DMS79 (cell line): ENCODE results near the gene FNDC3B.
A peak's percentile ranks its signal among the peaks of the same experiment; 100 is the strongest.
"Not testable (repeated sequence)": the region's sequence is repeated elsewhere in the genome, so short reads cannot be mapped to it uniquely, and the experiment has no call there.

Experiments
- DNase-seq: peaks from one replicate; lab custom pipeline; 2025; lab: John Stamatoyannopoulos, UW

FNDC3B gene

GRCh38 chr3:172039436-172040077 lies at the start of gene FNDC3B:
TSS of gene FNDC3B (plus strand) at chr3:172039578. CDS start at chr3:172112480, 72,902 bp downstream.
- peak; percentile 84 for DNase-seq

DNA sequence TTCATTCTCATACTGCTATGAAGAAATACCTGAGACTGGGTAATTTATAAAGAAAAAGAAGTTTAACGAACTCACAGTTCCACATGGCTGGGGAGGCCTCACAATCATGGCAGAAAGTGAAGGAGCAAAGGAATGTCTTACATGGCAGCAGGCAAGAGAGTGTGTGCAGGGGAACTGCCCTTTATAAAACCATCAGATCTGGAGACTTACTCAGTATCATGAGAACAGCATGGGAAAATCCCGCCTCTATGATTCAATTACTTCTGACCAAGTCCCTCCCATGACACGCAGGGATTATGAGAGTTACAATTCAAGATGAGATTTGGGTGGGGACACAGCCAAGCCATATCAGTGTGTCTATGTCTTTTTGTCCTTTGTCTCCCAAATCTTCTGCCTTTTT lies 49.1 kb upstream of the FNDC3B start:
- not testable (repeated sequence) for DNase-seq

DNA sequence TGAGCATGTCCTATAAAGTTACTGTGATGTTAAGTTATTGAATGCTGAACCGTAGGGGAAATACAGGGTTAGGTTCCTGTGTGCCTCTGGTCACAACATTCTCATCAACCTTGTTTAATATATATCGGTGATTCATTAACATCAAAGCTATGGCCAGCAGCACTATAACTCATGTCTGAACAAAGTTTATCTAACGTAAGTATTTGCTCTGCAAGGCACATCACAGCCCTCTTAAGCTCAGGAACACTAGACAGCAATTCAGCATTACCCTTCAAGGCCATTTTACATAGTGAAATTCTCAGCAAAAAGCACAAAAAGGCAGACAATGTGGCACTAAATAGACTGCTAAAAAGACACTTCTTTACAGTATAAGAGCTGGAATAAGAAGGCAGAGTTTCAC lies 48.2 kb upstream of the FNDC3B start:
- no peak for DNase-seq

DNA sequence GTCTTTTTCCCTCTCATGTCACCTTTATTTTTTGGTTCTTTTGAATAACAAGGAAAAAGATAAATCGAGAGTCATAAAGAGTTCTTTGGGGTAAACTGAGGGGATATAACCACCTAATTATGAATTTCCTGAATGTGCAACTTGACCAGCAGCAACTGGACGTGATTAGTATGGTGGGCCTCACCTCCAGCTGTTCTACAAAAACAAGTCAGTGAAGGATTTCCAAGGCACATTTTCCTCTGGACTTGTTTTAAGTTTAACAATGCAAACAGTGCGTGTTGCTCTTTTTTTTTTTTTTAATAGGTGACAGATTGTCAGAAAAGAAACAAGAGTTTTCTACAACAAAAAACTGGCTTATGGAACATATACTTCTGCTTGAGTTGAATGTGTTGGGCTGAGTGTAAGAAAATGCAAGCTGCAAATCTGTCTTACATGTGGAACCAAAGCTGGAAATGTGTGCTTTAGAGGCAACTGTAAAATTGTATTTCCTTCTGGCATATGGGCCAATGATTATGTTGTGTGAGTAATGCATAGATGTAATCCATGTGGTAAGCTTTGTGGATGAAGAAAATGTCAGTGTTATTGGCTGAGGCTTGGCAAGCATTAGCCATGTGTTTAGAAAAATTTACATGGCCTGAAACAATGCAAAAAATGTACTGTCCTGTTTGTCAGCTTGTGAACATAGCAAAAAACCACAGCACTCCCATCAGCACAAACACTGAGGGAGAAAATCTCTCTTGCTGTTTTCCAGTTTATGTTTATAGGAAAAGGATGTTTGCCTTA lies 44.5 kb upstream of the FNDC3B start:
- DNase-seq: no peak

GRCh38 chr3:171995486-171995885 lies 43.9 kb upstream of the FNDC3B start:
- no peak for DNase-seq

DNA sequence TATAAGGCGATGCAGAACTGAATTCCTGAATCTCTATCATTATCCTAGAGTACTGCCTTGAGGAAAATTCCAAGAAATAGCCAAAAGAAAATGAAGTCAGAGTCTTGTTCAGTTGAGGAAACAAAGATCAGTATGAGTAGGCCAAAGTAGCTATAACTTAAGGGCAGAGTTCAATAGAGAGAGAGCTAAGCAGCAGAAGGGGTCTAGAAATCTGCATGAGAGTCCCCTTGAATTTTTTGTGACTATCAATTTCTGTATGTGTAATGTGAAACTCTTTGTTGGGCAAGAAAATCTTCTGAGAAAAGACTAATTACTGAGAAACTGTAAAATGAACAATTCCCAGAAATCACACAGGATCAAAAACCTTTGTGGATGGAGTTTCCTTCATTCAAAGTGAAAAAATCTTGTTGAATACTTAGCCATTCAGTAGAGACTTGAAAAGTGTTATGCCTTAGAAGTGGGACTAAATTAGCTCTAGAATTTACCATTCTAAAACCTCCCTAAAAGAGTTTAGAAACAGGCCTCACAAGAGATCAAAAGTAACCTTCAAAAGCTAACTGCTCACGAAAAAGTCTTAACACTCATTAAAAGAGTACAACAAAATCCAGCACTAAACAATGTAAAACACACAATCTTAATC lies 43.1 kb upstream of the FNDC3B start:
- DNase-seq: no peak

GRCh38 chr3:171998731-171999130 lies 40.6 kb upstream of the FNDC3B start:
- not testable (repeated sequence) for DNase-seq

DNA sequence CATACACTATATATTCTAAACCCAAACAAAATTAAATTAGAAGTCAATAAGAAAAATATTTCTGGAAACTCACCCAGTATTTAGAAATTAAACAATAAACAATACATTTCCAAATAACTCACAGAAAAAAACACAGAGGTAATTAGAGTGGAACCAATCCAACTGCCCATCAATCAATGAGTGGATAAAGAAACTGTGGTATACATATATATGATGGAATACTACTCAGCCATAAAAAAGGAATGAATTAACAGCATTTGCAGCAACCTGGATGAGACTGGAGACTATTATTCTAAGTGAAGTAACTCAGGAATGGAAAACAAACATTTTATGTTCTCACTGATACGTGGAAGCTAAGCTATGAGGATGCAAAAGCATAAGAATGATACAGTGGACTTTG lies 37.8 kb upstream of the FNDC3B start:
- not testable (repeated sequence) for DNase-seq

GRCh38 chr3:172002512-172003078 lies 36.8 kb upstream of the FNDC3B start:
- DNase-seq: no peak

DNA sequence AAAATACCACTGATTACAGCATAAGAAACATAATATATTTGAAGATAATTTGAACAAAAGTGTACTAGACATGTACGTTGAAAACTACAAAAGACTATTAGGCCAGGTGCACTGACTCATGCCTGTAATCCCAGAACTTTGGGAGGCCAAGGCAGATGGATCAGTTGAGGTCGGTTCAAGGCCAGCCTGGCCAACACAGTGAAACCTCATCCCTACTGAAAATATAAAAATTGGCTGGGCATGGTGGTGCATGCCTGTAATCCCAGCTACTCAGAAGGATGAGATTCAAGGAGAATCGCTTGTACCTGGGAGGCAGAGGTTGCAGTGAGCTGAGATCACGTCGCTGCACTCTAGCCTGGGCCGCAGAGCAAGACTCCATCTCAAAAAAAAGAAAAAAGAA lies 36.2 kb upstream of the FNDC3B start:
- no peak for DNase-seq

DNA sequence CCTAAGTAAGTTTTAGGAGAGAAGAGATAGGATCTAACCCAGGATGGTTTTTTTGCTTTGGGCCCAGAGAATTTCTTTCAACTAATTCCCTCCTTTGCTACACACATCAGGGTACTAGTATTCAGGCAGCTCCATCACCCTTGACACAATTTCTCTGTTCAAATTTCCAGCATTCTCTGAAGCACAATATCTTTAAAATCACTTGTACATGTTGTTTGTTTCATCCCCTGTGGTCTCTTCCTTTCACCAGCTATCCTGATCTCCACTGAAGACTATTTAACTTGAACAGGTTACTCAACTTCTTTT lies 32.4 kb upstream of the FNDC3B start:
- no peak for DNase-seq

DNA sequence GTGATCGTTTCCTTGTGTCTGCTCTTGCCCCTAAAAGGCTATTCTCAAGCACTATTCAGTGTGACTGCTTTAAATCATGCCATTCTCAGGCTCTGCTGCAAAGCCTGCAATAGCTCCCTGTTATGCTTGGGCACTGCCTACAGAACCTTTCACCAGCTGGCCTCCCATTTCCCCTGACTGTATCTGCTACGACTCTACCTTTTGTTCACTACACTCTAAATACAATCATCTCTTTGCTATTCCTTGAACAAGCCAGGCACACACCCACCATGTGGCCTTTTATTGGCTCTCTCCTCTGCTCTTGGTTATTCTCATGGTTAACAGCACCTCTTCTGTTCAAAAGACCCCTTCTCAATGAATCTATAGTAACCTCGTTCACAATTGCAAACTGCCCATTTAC lies 29.6 kb upstream of the FNDC3B start:
- DNase-seq: no peak

DNA sequence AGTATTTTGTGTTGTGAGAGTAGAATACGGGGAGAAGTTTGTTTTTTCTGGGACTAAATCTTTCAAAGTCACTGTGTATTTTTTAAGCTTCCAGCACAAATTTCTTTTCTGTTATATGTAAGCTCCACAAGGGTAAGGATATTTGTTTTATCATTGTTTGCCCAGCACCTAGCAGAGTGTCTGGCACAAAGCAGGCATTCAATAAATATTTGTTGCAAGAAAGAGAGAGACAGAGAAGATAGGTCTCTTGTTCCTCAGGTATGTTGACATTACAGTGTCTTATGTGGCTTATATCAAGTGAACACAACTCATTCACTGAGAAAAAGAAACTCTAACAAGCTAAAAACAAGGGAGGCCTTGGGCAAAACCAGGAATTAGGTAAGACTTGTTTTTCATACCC lies 26.6 kb upstream of the FNDC3B start:
- no peak for DNase-seq

- DNase-seq: no peak
These were observed 25.2 kb upstream of the FNDC3B start for GRCh38 chr3:172014145-172014544.

- no peak for DNase-seq
These were observed 21.0 kb upstream of the FNDC3B start for GRCh38 chr3:172018364-172018763.

DNA sequence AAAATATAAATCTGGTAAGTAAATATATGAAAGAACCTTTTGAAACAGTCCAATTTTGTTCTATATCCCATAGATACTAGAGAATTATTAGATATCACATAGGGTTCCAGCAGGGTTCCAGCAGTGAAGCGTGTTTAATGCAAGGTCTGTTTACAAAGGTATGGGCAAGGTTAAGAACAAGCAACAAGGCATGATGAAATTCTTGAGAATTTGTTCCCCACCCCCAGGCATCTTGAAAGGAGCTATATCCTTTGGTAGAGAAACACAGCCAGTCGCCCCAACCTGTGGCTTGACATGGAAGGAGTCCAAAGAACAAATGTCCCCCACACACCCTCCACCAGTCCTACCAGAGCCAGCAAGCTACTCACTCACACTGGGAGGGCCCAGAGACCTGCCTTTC lies 18.6 kb upstream of the FNDC3B start:
- no peak for DNase-seq

GRCh38 chr3:172021164-172021563 lies 18.2 kb upstream of the FNDC3B start:
- no peak for DNase-seq

DNA sequence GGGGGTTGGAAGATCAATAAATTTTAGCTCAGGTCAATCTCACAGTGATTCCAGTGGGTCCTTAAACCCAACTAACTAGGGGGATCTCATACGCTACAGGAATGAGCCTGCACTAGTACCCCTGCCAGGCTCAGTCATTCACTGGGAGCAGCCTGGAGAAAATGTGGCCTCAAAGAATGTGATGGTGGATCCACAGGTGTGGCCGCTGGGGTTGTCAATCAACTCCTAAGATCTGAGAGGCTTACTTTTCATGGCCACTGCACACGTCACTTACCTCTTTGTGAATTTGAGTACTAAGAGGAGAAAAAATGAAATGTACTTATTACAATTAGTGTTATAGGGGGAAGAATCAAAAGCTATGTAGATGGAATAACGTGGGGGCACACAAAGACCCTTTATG lies 17.5 kb upstream of the FNDC3B start:
- no peak for DNase-seq

GRCh38 chr3:172023915-172024314 lies 15.5 kb upstream of the FNDC3B start:
- DNase-seq: no peak

GRCh38 chr3:172024679-172025078 lies 14.7 kb upstream of the FNDC3B start:
- no peak for DNase-seq

- no peak for DNase-seq
These were observed 9.8 kb upstream of the FNDC3B start for GRCh38 chr3:172029425-172030098.

DNA sequence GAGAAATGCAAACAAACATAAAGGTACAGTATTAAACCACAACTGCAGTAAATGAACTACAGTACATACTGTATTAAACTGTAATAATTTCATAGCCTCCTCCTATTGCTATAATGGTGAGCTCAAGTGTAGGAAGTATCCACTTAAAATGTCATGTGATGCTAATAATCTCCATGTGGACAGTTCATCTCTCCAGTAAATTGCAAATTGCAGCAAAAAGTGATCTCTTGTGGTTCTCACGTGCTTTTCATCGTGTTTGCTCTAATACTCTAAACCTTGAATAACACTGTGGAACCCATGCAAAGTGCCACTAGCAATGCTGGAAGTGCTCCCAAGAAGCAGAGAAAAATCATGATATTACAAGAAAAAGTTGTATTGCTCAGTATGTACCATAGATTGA lies 9.2 kb upstream of the FNDC3B start:
- DNase-seq: peak; percentile 80

- no peak for DNase-seq
These were observed 7.4 kb upstream of the FNDC3B start for GRCh38 chr3:172031996-172032395.
